ENCODE measurements around the gene AIF1L. TPM values are rescaled to one million over a fixed set of nuclear protein-coding genes. Genes with fewer than 3 reads are reported as not detected.

The AIF1L gene
- total and polyA plus RNA-seq, 2 of the 13 experiments (the other 11 are each of a cell fraction or from before 2014, with no cell fraction given): 12.4 to 36.5 TPM

GRCh38 chr9:131048332-131048731 lies 48.0 kb upstream of the AIF1L start:
- H3K27me3 ChIP-seq (ENCODE audit: control insufficient read depth in 1 of 2, insufficient read depth in 2 of 2, low read length in 2 of 2): peaks cover 3 to 45% of the 10 kb centered on the region in 2 experiments; a peak in 2 of 5 replicates
- DNase-seq (ENCODE audit: low spot score) (no peak), FAIRE-seq (no peak), ATAC-seq (no peak)
- no peaks in the 10 kb centered on the region for H4K20me1 ChIP-seq (ENCODE audit: insufficient read depth, low read length)
- WGBS (ENCODE audit: low lambda C conversion rate): 47% methylated on average over 6 of the region's 6 CpGs
- H3K9ac ChIP-seq (ENCODE audit: insufficient read depth, low read depth, low read length): no peak overlapping the region
- no peak for TF ChIP-seq ZNF280D (CRISPR knock-in tag; IDR thresholded peaks at IDR 0.05)
- no peak for TF ChIP-seq THYN1 (CRISPR knock-in tag; IDR thresholded peaks at IDR 0.05; ENCODE audit: borderline replicate concordance, low read depth)
- TF ChIP-seq FOXP1 (IDR thresholded peaks at IDR 0.05): no peak
- no peak for TF ChIP-seq FOXP1 (CRISPR knock-in tag; IDR thresholded peaks at IDR 0.05)
- TF ChIP-seq ZNF512 (CRISPR knock-in tag; IDR thresholded peaks at IDR 0.05): no peak
- TF ChIP-seq ZNF256 (CRISPR knock-in tag; conservative IDR thresholded peaks at IDR 0.05): no peak
- no peak for TF ChIP-seq ZBED4 (CRISPR knock-in tag; IDR thresholded peaks at IDR 0.05; ENCODE audit: borderline replicate concordance)
- no peaks in the 10 kb centered on the region for H3K79me2 ChIP-seq (ENCODE audit: insufficient read depth, low read length)
- H3K4me1 ChIP-seq (ENCODE audit: insufficient read depth, low read length): no peaks in the 10 kb centered on the region
- ChIA-PET CTCF (ENCODE audit: low intra/inter-chr PET ratio, low total read pairs) (no interaction called here), POLR2A (no interaction called here)
- H2AFZ ChIP-seq (ENCODE audit: low read length): no peak overlapping the region
- in situ Hi-C loops (cut with HindIII; ENCODE audit: extremely low pct_ligation_motif_present, low pct_unique_long_range_greater_than_20kb): loop anchor here (5.0 kb wide), 1 partner anchor 36 kb away; no protein-coding TSS in a partner anchor
- BruUV-seq (replicated peaks): no TSS peak
- no peak overlapping the region for H3K27ac ChIP-seq (ENCODE audit: extremely low read length, insufficient read depth, low read length)
- intact Hi-C loops (cut with micrococcal nuclease; ENCODE audit: unreplicated experiment): loop anchor here (5.0 kb wide), 2 partner anchors 41 to 181 kb away; partner anchors contain the start of gene LAMC3
- no peak overlapping the region for H3K4me2 ChIP-seq (ENCODE audit: low read depth, low read length)
- H3K36me3 ChIP-seq (replicated peaks in 1 of 2; ENCODE audit: control insufficient read depth in 1 of 2, insufficient read depth in 2 of 2, low read length in 2 of 2): no peaks in the 10 kb centered on the region
- H3K4me3 ChIP-seq (replicated peaks in 1 of 3; ENCODE audit: insufficient read depth in 1 of 3, low read depth in 2 of 3, low read length in 3 of 3): no peak overlapping the region
- H3K9me3 ChIP-seq (ENCODE audit: low read length): no peaks in the 10 kb centered on the region
